Body of pancreas (tissue), 4 donors: ENCODE results near the gene KYAT1.

Experiments
- CTCF ChIP-seq, 7 experiments: fragments of 450-650 bp in 4 of 7; fragments of 200-600 bp in 3 of 7; sonication (generic) in 3 of 7; IDR thresholded peaks; one replicate each; pipeline ENCODE4 v1.5.1; 2016 to 2019; ENCODE audit warnings: antibody characterized with exemption in 7 of 7
- POLR2A ChIP-seq, 3 donors: fragments of 450-650 bp; IDR thresholded peaks; one replicate each; pipeline ENCODE4 v1.6.1; 2016; ENCODE audit warnings: antibody characterized with exemption in 3 of 3, mild to moderate bottlenecking in 2 of 3

- TF ChIP-seq POLR2A (IDR thresholded peaks at IDR 0.05) (no peak), CTCF (IDR thresholded peaks at IDR 0.05) (no peak)
Measured at GRCh38 chr9:128835246-128836210, 46.2 kb downstream of the KYAT1 start.
